Measurements from ENCODE around the gene PKIB.
A peak's percentile ranks its signal among the peaks of the same experiment; 100 is the strongest.
"Not testable (repeated sequence)": the region's sequence is repeated elsewhere in the genome, so short reads cannot be mapped to it uniquely, and the experiment has no call there.

The PKIB gene

GRCh38 chr6:122736616-122737015 lies 126.4 kb downstream of the PKIB start:
- TF ChIP-seq CTCF (conservative IDR thresholded peaks at IDR 0.05): no peak
- no peak for TF ChIP-seq ZFX (IDR thresholded peaks at IDR 0.05)
- no peak overlapping the region for H3K27ac ChIP-seq

- H3K27ac ChIP-seq: no peak overlapping the region
- no peak for TF ChIP-seq ZFX (IDR thresholded peaks at IDR 0.05)
- no peak for TF ChIP-seq CTCF (conservative IDR thresholded peaks at IDR 0.05)
Measured at GRCh38 chr6:122740091-122740490, 129.9 kb downstream of the PKIB start.

- H3K27ac ChIP-seq: no peak overlapping the region
- TF ChIP-seq CTCF (conservative IDR thresholded peaks at IDR 0.05) (no peak), ZFX (IDR thresholded peaks at IDR 0.05) (no peak)
Measured at GRCh38 chr6:122740936-122741335, 130.7 kb downstream of the PKIB start.

GRCh38 chr6:122744247-122744646 lies 134.0 kb downstream of the PKIB start:
- H3K27ac ChIP-seq: not testable (repeated sequence)
- peak; percentile 24 for TF ChIP-seq CTCF (conservative IDR thresholded peaks at IDR 0.05)

GRCh38 chr6:122744856-122745255 lies 134.7 kb downstream of the PKIB start:
- not testable (repeated sequence) for H3K27ac ChIP-seq

- no peak for TF ChIP-seq ZFX (IDR thresholded peaks at IDR 0.05)
- TF ChIP-seq CTCF (conservative IDR thresholded peaks at IDR 0.05): no peak
- no peak overlapping the region for H3K27ac ChIP-seq
Measured at GRCh38 chr6:122746688-122747087, 136.5 kb downstream of the PKIB start.

GRCh38 chr6:122747573-122747972 lies 137.4 kb downstream of the PKIB start:
- no peak overlapping the region for H3K27ac ChIP-seq
- TF ChIP-seq CTCF (conservative IDR thresholded peaks at IDR 0.05) (no peak), ZFX (IDR thresholded peaks at IDR 0.05) (no peak)

GRCh38 chr6:122748945-122749344 lies 138.7 kb downstream of the PKIB start:
- not testable (repeated sequence) for H3K27ac ChIP-seq
